K562 (cell line): ENCODE results near the gene HSBP1L1.

Experiments
- MYBL2 ChIP-seq, 2 experiments: fragments of 450-650 bp in 1 of 2; sonication (generic) in 1 of 2; formaldehyde crosslinking in 1 of 2; IDR thresholded peaks; 2 replicates each; pipeline versions ENCODE4 v1.6.1 to v1.8.1; 2017 to 2022; ENCODE audit warnings: borderline replicate concordance in 1 of 2, inconsistent platforms in 1 of 2, low read depth in 1 of 2, mild to moderate bottlenecking in 1 of 2, missing genetic modification reagents in 1 of 2, moderate library complexity in 1 of 2
- NCOR1 ChIP-seq: fragments of 450-650 bp; IDR thresholded peaks from 2 replicates; pipeline ENCODE4 v1.6.1; 2016; ENCODE audit warnings: mild to moderate bottlenecking, moderate library complexity
- RAD51 ChIP-seq: fragments of 450-650 bp; IDR thresholded peaks from 2 replicates; pipeline ENCODE4 v1.7.1; 2016; ENCODE audit warnings: low read depth, mild to moderate bottlenecking, borderline replicate concordance
- SAP30 ChIP-seq: fragments of 200-600 bp; sonication (generic); IDR thresholded peaks from 2 replicates; pipeline ENCODE4 v1.6.1; 2012; ENCODE audit warnings: borderline replicate concordance, low read depth, mild to moderate bottlenecking, moderate library complexity, low read length, control low read depth, inconsistent platforms; ENCODE audit not compliant: insufficient read depth, poor library complexity, severe bottlenecking
- YY1 ChIP-seq, 3 experiments: IDR thresholded peaks; 2 replicates each; pipeline ENCODE4 v1.6.1; 2011; ENCODE audit warnings: low read length in 2 of 3, mild to moderate bottlenecking in 2 of 3, moderate library complexity in 2 of 3, borderline replicate concordance in 1 of 3, control low read depth in 1 of 3, low read depth in 1 of 3; ENCODE audit not compliant: insufficient read depth in 3 of 3, insufficient replicate concordance in 2 of 3, control insufficient read depth in 1 of 3, insufficient read length in 1 of 3; ENCODE audit errors: extremely low read depth in 1 of 3
- ZNF217 ChIP-seq: sonication (generic); formaldehyde crosslinking; IDR thresholded peaks from 2 replicates; pipeline ENCODE4 v1.8.0; 2022; ENCODE audit warnings: mild to moderate bottlenecking, missing genetic modification reagents
- ZNF274 ChIP-seq: IDR thresholded peaks from 2 replicates; pipeline ENCODE4 v1.6.1; 2011; ENCODE audit warnings: low read depth, mild to moderate bottlenecking, low read length, moderate library complexity, borderline replicate concordance
- TF ChIP-seq, protein P1 (sequence below): sonication (generic); formaldehyde crosslinking; IDR thresholded peaks from 2 replicates; pipeline ENCODE4 v1.9.0; 2022; ENCODE audit warnings: mild to moderate bottlenecking, missing genetic modification reagents

DNA sequence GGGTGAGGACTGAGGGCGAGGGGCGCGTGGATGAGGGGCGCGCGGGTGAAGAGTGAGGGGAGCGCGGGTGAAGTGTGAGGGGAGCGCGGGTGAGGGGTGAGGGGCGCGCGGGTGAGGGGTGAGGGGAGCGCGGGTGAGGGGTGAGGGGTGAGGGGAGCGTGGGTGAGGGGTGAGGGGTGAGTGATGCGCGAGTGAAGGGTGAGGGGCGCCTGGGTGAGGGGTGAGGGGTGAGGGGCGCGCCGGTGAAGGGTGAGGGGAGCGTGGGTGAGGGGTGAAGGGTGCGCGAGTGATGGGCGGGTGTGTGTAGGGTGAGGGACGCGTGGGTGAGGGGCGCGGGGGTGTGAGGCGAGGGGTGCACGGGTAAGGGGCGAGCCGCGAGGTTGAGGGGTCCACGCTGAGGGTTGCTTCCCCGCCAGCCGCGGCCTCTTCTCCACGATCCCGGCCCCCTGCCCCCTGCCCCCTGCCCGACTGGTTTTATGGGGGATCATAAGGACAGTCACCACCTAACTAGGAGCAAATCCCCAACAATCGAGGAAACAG lies 11.9 kb upstream of the HSBP1L1 start:
- TF ChIP-seq ZNF217 (CRISPR knock-in tag) (no peak), NCOR1 (no peak), SAP30 (no peak), RAD51 (no peak), YY1 (IDR thresholded peaks at IDR 0.05; ENCODE audit: borderline replicate concordance in 1 of 3, control insufficient read depth in 1 of 3, extremely low read depth in 1 of 3, insufficient read depth in 3 of 3, insufficient read length in 1 of 3, insufficient replicate concordance in 2 of 3, low read depth in 1 of 3, low read length in 2 of 3) (no peak), ZNF274 (no peak), MYBL2 (IDR thresholded peaks at IDR 0.05; ENCODE audit: low read depth) (no peak), MYBL2 (CRISPR knock-in tag; IDR thresholded peaks at IDR 0.05; ENCODE audit: borderline replicate concordance) (no peak)
- TF ChIP-seq, protein P1, sequence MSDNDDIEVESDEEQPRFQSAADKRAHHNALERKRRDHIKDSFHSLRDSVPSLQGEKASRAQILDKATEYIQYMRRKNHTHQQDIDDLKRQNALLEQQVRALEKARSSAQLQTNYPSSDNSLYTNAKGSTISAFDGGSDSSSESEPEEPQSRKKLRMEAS (CRISPR knock-in tag): no peak
